MM.1S (cell line): ENCODE measurements around the gene PRKCA.

Experiments used
- EZH2 ChIP-seq: fragments of 300-600 bp; sonication (generic); optimal IDR thresholded peaks from 2 replicates; pipeline ENCODE3; 2017; ENCODE audit warnings: low read depth, mild to moderate bottlenecking, antibody characterized with exemption, low read length, mixed read lengths
- TF ChIP-seq, protein P1 (sequence below): fragments of 300-600 bp; sonication (generic); IDR thresholded peaks from 2 replicates; pipeline ENCODE4 v1.5.1; 2016; ENCODE audit warnings: antibody characterized with exemption, low read length, mixed read lengths

DNA sequence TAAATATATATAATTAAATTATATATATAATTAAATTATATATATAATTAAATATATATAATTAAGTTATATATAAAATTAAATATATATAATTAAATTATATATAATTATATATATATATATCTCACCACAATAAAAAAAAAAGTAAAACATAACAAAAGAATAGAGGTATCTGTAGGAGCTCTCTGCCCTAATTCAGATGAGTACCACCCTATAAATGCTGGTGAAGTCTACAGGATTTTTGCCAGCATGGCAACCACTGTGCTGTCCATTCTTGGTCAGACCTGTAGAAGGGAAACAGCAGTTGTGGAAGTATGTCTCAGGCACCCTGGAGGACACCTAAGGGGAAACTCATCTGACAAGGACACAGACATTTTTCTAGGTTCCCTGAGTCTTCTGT lies 259.7 kb downstream of the PRKCA start:
- TF ChIP-seq EZH2 = no peak
- TF ChIP-seq, protein P1, sequence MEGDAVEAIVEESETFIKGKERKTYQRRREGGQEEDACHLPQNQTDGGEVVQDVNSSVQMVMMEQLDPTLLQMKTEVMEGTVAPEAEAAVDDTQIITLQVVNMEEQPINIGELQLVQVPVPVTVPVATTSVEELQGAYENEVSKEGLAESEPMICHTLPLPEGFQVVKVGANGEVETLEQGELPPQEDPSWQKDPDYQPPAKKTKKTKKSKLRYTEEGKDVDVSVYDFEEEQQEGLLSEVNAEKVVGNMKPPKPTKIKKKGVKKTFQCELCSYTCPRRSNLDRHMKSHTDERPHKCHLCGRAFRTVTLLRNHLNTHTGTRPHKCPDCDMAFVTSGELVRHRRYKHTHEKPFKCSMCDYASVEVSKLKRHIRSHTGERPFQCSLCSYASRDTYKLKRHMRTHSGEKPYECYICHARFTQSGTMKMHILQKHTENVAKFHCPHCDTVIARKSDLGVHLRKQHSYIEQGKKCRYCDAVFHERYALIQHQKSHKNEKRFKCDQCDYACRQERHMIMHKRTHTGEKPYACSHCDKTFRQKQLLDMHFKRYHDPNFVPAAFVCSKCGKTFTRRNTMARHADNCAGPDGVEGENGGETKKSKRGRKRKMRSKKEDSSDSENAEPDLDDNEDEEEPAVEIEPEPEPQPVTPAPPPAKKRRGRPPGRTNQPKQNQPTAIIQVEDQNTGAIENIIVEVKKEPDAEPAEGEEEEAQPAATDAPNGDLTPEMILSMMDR = no peak
